DMS79 (cell line): ENCODE measurements around the gene DIP2B.
"Not testable (repeated sequence)": the region's sequence is repeated elsewhere in the genome, so short reads cannot be mapped to it uniquely, and the experiment has no call there.

Experiments
- DNase-seq: peaks from one replicate; lab custom pipeline; 2025; lab: John Stamatoyannopoulos, UW

The DIP2B gene, protein sequence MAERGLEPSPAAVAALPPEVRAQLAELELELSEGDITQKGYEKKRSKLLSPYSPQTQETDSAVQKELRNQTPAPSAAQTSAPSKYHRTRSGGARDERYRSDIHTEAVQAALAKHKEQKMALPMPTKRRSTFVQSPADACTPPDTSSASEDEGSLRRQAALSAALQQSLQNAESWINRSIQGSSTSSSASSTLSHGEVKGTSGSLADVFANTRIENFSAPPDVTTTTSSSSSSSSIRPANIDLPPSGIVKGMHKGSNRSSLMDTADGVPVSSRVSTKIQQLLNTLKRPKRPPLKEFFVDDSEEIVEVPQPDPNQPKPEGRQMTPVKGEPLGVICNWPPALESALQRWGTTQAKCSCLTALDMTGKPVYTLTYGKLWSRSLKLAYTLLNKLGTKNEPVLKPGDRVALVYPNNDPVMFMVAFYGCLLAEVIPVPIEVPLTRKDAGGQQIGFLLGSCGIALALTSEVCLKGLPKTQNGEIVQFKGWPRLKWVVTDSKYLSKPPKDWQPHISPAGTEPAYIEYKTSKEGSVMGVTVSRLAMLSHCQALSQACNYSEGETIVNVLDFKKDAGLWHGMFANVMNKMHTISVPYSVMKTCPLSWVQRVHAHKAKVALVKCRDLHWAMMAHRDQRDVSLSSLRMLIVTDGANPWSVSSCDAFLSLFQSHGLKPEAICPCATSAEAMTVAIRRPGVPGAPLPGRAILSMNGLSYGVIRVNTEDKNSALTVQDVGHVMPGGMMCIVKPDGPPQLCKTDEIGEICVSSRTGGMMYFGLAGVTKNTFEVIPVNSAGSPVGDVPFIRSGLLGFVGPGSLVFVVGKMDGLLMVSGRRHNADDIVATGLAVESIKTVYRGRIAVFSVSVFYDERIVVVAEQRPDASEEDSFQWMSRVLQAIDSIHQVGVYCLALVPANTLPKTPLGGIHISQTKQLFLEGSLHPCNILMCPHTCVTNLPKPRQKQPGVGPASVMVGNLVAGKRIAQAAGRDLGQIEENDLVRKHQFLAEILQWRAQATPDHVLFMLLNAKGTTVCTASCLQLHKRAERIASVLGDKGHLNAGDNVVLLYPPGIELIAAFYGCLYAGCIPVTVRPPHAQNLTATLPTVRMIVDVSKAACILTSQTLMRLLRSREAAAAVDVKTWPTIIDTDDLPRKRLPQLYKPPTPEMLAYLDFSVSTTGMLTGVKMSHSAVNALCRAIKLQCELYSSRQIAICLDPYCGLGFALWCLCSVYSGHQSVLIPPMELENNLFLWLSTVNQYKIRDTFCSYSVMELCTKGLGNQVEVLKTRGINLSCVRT (N-terminal part only)

GRCh38 chr12:50504798-50505674 lies at the start of gene DIP2B:
Gene DIP2B, plus strand, starts transcription at chr12:50504985. Its CDS starts 156 bp downstream, at chr12:50505141.
- peak; percentile 74 for DNase-seq

DNA sequence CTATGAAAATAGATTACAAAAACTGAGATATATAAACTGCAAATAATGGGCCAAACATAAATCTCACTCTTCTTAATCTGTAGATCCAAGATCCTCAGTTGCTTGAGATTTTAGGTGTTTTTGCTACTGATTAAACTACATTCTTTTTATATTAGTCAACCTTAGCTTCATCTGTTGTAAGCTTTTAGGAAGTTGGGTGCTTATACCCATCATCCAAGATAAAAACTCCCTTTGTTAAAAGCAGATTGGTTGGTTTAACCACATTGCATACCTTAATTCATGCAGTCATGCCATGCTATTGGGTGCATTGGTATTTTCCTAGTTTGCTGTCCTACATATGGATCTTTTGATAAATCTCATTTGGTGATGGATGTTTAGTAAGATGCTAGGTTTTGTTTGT lies 46.2 kb upstream of the DIP2B start:
- DNase-seq: no peak

DNA sequence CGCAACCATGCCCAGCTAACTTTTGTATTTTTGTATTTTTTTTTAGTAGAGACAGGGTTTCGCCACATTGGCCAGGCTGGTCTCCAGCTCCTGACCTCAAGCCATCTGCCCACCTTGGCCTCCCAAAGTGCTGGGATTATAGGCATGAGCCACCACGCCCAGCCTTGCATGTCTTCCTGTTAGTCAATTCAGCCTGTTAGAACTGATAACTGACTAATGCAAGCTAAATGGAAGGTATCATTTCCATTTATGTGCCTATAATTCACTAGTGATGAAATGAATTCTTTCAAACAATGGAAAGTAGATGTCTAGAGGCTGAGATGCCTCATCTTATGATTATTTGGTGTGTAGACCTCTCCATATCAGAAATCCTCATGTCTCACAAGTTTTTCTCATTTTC lies 37.3 kb upstream of the DIP2B start:
- no peak for DNase-seq

DNA sequence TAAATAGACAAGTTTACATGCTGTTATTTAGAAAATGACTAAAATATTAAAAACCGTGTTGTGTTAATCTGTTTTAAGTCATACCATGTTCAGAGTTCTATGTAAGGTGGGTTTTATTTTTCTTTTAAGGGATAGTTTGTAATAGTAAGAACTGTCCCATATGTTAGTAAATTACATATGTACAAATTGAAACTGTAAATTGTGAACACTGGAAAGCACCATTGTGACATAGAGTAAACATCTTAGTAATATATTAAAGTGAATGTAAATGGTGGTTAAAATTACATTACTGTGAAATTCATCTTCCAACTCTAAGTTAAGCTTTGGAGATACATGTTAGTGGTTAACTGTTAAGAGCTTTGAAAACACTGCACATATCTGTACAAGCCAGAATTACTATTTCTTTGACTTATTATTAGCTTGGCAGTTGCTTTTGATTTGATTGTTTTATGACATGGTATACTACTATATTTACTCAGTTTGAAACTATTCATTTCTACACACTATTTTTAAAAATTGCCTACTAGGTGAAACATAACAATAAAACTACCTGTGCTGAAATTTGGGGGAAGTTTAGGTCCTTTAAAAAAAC lies 27.4 kb upstream of the DIP2B start:
- no peak for DNase-seq

DNA sequence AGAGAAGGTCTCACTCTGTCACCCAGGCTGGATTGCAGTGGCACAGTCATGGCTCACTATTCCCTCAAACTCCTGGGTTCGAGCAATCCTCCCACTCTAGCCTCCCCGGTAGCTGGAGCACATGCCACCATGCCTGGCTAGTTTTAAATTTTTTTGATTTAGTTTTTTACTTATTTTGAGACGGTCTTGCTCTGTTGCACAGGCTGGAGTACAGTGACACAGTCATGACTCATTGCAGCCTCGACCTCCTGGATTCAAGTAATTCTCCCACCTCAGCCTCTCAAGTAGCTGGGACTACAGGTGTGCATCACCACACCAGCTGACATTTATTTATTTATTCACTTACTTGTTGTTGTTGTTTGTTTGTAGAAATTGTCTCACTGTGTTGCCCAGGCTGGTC lies 22.2 kb upstream of the DIP2B start:
- DNase-seq: no peak

- DNase-seq: no peak
Measured at GRCh38 chr12:50483488-50483887, 21.3 kb upstream of the DIP2B start.

GRCh38 chr12:50488801-50489200 lies 16.0 kb upstream of the DIP2B start:
- no peak for DNase-seq

- not testable (repeated sequence) for DNase-seq
Measured at GRCh38 chr12:50498119-50498518, 6.7 kb upstream of the DIP2B start.

DNA sequence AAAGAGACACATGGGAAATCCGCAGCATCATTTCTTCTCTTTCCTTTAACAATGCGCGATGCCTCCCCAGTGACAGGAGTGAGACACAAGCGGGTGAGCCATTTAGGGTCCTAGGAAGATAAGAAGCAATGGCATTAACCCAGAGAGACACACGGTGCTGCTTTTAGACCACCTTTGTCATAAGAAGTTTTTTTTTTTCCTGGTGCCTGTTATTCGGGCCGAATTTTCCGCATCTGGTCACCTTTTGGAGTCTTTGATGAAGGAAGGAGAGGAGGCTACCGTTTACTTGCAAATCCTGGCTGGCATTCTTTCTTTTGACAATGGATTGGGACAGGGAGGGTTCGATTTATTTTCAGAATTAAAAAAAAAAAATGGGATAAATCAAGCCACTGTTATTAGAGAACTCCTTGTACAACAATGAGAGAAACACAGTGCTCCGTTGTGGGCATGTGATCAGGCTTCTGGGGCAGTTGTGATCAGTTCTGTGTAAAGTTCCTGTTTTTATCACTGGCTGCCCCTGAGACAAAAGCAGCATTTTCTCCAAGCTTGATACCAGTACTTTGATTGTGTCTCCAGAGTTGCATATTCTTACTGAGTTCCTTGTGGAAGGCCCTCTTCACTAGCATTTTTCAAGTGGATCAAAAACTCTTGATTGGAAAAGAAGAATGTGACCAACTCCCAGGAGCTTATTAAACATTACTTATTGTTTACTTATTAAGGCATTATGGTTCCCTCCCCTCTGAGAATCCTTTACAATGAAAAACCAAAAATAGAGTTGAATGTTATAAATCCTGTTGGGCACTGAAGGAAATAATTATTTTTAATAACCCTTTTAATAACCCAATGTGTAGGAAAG lies 1.1 kb downstream of the DIP2B start:
- no peak for DNase-seq

- DNase-seq: no peak
Measured at GRCh38 chr12:50506753-50507473, 2.1 kb downstream of the DIP2B start.

- DNase-seq: no peak
Measured at GRCh38 chr12:50507474-50507838, 2.7 kb downstream of the DIP2B start.

GRCh38 chr12:50507930-50508329 lies 3.1 kb downstream of the DIP2B start:
- no peak for DNase-seq

DNA sequence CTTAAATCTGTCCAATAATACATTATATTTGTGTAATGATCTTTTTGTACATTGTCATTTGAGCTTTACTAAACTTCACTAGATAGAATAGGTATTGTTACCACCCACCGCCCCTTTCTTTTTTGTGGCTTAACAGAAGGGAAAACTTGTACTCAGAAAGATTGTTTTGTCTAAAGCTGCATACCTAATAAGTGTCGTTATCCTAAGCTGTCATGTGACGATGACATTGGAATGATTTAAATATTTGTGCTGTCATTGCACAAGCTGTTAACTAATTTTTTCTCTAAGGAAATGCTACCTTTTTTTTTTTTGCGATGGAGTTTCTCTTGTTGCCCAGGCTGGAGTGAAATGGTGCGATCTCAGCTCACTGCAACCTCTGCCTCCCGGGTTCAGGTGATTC lies 3.6 kb downstream of the DIP2B start:
- DNase-seq: no peak

GRCh38 chr12:50508970-50509663 lies 4.3 kb downstream of the DIP2B start:
- no peak for DNase-seq

DNA sequence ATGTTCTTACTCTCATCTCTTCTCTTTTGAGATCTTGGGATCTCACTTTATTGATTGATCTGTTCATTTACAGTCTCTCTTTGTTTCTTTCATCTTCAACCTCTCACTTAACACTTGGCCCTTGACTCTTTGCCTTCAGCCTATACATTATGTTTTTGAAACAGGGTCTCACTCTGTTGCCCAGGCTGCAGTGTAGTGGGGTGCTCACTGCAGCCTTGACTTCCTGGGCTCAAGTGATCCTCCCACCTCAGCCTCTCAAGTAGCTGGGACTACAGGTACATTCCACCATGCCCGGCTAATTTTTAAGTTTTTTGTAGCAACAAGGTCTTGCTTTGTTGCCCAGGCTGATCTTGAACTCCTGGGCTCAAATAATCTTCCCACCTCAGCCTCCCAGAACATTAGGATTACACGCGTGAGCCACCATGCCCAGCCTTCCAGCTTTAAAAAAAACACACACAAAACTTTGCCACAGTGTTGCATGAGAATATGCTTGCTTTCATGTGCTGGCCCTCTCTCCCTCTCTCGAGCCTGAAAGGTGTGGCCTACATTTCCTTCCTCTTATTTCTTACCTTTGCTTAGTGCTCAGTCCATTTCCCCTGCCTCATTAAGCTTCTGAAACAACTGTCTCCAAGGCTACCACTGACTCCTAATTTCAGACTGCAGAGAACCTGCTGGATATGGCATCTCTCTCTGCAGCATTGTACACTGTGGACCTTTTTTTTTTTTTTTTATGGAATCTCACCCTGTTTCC lies 9.9 kb downstream of the DIP2B start:
- no peak for DNase-seq

GRCh38 chr12:50515587-50515986 lies 10.8 kb downstream of the DIP2B start:
- DNase-seq: no peak

DNA sequence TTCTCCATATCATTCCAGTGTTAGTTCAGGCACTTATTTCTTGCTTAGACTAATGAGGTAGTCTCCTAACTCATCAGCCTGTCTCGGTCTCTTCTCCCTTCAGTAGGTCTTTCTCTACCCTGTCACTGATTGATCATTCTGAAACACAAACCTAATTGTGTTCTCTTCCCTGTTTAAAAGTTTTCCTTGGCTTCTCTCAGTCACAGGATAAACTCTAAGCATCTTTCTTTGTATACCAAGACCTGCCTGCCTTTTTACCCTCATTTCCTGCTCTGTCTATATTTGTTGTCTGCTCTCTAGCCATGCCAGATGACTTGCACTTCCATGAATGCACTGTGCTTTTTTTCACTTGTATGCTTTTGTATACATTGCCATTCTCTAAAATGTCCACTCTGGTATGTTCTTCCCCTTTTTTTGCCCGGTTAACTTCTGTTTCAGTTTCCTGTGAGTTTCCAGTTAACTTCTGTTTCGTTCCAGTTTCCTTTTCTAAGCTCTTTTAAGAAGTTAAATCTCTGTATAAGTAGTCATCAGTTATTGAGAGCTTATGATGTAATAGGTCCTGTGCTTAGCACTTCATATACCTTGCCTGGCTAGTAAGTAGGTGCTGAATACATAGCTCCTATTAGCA lies 12.8 kb downstream of the DIP2B start:
- no peak for DNase-seq
